Naive thymus-derived CD8-positive, alpha-beta T cell (primary cell): ENCODE data around the gene SLC35B3. TPM values are rescaled to one million over a fixed set of nuclear protein-coding genes. Genes with fewer than 3 reads are reported as not detected.
A peak's percentile ranks its signal among the peaks of the same experiment; 100 is the strongest.
"Not testable (repeated sequence)": the region's sequence is repeated elsewhere in the genome, so short reads cannot be mapped to it uniquely, and the experiment has no call there.

Experiments used
- ATAC-seq, 2 donors: fragments of 150-1000 bp; cut with Tn5 transposase in 1 of 2; sonication (Bioruptor Pico), chemical (Tn5 transposase) in 1 of 2; 1 replicate in 1 of 2; 2 replicates in 1 of 2; pipeline ENCODE4 v1.10.0; 2021; ENCODE audit warnings: mild to moderate bottlenecking in 2 of 2, moderate library complexity in 2 of 2
- POLR2A ChIA-PET: fragments of 350-600 bp; sonication (Branson Sonifier 250); formaldehyde crosslinking; loops from one replicate; lab custom pipeline; 2021; ENCODE audit warnings: antibody characterized with exemption; lab: Charles Lee
- DNase-seq, 10 donors: peaks; one replicate each; pipeline versions ENCODE4 v3.0.0 to v3.0.0-alpha.2; 2020 to 2022
- H3K27ac Mint-ChIP-seq, 10 donors: one replicate each; pipeline ENCODE4 v1.8.0; 2020 to 2022; ENCODE audit warnings: mild to moderate bottlenecking in 10 of 10, mixed read lengths in 10 of 10, moderate library complexity in 4 of 10, inconsistent platforms in 1 of 10
- H3K27me3 Mint-ChIP-seq, 5 donors: one replicate each; pipeline ENCODE4 v1.8.0; 2021 to 2022; ENCODE audit warnings: mixed read lengths in 5 of 5
- H3K36me3 Mint-ChIP-seq, 3 donors: one replicate each; pipeline ENCODE4 v1.8.0; 2020 to 2022; ENCODE audit warnings: mixed read lengths in 3 of 3, mild to moderate bottlenecking in 2 of 3, inconsistent platforms in 1 of 3
- H3K4me1 Mint-ChIP-seq, 4 donors: one replicate each; pipeline ENCODE4 v1.8.0; 2021 to 2022; ENCODE audit warnings: mixed read lengths in 4 of 4
- H3K4me3 Mint-ChIP-seq, 10 donors: one replicate each; pipeline ENCODE4 v1.8.0; 2020 to 2022; ENCODE audit warnings: mild to moderate bottlenecking in 10 of 10, mixed read lengths in 10 of 10, moderate library complexity in 6 of 10, inconsistent platforms in 1 of 10
- H3K9me3 Mint-ChIP-seq, 9 donors: one replicate each; pipeline ENCODE4 v1.8.0; 2020 to 2022; ENCODE audit warnings: mixed read lengths in 9 of 9, mild to moderate bottlenecking in 3 of 9, inconsistent platforms in 1 of 9, moderate library complexity in 1 of 9
- polyA plus RNA-seq, 3 donors: library from polyadenylated mRNA; unstranded; fragments of 300-500 nt; fragmentation: Illumina TruSeq; gene quantifications; one replicate each; pipeline ENCODE4 v1.2.3, GENCODE V29; 2021
- total RNA-seq, 8 experiments: library from RNA in 2 of 8; stranded (reverse) in 2 of 8; gene quantifications; one replicate each; pipeline ENCODE4 v1.2.3 and lab custom pipeline; 2021 to 2026

SLC35B3 gene
- total and polyA plus RNA-seq, 5 experiments from 2014 or later, result 10.2 to 18.3 (median 15.9) TPM

GRCh38 chr6:8439601-8440268, 4.4 kb upstream of the SLC35B3 start:
- peaks cover 0 to 5% (median 0%) of the 10 kb centered on the region in 5 donors for H3K27me3 Mint-ChIP-seq
- POLR2A ChIA-PET, result no interaction called here
- no peak overlapping the region for H3K4me3 Mint-ChIP-seq
- H3K27ac Mint-ChIP-seq, result no peak overlapping the region
- no peak for ATAC-seq
- peaks cover 0 to 12% (median 2%) of the 10 kb centered on the region in 3 donors for H3K36me3 Mint-ChIP-seq
- no peak for DNase-seq
- peaks cover 3 to 18% (median 11%) of the 10 kb centered on the region in 4 donors for H3K4me1 Mint-ChIP-seq
- peaks cover 0 to 4% (median 0%) of the 10 kb centered on the region in 9 donors for H3K9me3 Mint-ChIP-seq

GRCh38 chr6:8437813-8438212, 2.5 kb upstream of the SLC35B3 start:
- H3K36me3 Mint-ChIP-seq, result peaks cover 0 to 2% (median 2%) of the 10 kb centered on the region in 3 donors
- POLR2A ChIA-PET, result no interaction called here
- H3K4me1 Mint-ChIP-seq, result peaks cover 11 to 37% (median 23%) of the 10 kb centered on the region in 4 donors
- H3K4me3 Mint-ChIP-seq, result peak overlapping the region in 3 of 10 donors; percentile 4 to 65 (median 27)
- DNase-seq (no peak), ATAC-seq (no peak)
- H3K27ac Mint-ChIP-seq, result peak overlapping the region in 4 of 10 donors; percentile 27 to 79 (median 48)
- peaks cover 0 to 3% (median 0%) of the 10 kb centered on the region in 5 donors for H3K27me3 Mint-ChIP-seq
- H3K9me3 Mint-ChIP-seq, result peaks cover 0 to 4% (median 0%) of the 10 kb centered on the region in 9 donors

- H3K4me3 Mint-ChIP-seq, result peak overlapping the region in 2 of 10 donors; percentile 34 to 45
- H3K36me3 Mint-ChIP-seq, result peaks cover 0 to 5% (median under 1%) of the 10 kb centered on the region in 3 donors
- DNase-seq (no peak), ATAC-seq (no peak)
- H3K27me3 Mint-ChIP-seq, result peaks cover 0 to 3% (median 0%) of the 10 kb centered on the region in 5 donors
- H3K27ac Mint-ChIP-seq, result peak overlapping the region in 6 of 10 donors; percentile 7 to 48 (median 40)
- H3K9me3 Mint-ChIP-seq, result peaks cover 0 to 4% (median 0%) of the 10 kb centered on the region in 9 donors
- peaks cover 14 to 44% (median 31%) of the 10 kb centered on the region in 4 donors for H3K4me1 Mint-ChIP-seq
- POLR2A ChIA-PET, result no interaction called here
These were observed 1.6 kb upstream of the SLC35B3 start for GRCh38 chr6:8436966-8437365.

- Mint-ChIP-seq H3K4me3 (peak overlapping the region; percentile 92 to 99 (median 94)), H3K27me3 (peaks cover 0 to 3% (median 0%) of the 10 kb centered on the region in 5 donors), H3K36me3 (peaks cover 0 to 8% (median 2%) of the 10 kb centered on the region in 3 donors), H3K4me1 (peaks cover 19 to 49% (median 40%) of the 10 kb centered on the region in 4 donors), H3K27ac (peak overlapping the region; percentile 95 to 98 (median 98)), H3K9me3 (peaks cover 0 to 4% (median 0%) of the 10 kb centered on the region in 9 donors)
- POLR2A ChIA-PET, result interaction anchor here (0.8 kb wide), 1 partner anchor 43 kb away, joined by 4 read pairs; no protein-coding TSS in a partner anchor
- DNase-seq (no peak), ATAC-seq (peak in 1 of 2 donors; percentile 1)
These were observed 462 bp upstream of the SLC35B3 start for GRCh38 chr6:8435845-8436168.

- Mint-ChIP-seq H3K36me3 (peaks cover 0 to 13% (median 2%) of the 10 kb centered on the region in 3 donors), H3K27me3 (peaks cover 0 to 3% (median 0%) of the 10 kb centered on the region in 5 donors), H3K9me3 (peaks cover 0 to 4% (median 0%) of the 10 kb centered on the region in 9 donors), H3K27ac (peak overlapping the region; percentile 95 to 98 (median 98)), H3K4me3 (peak overlapping the region; percentile 92 to 99 (median 94)), H3K4me1 (peaks cover 19 to 52% (median 40%) of the 10 kb centered on the region in 4 donors)
- DNase-seq (peak in 1 of 10 donors; percentile 4), ATAC-seq (peak in 1 of 2 donors; percentile 31)
- POLR2A ChIA-PET, result no interaction called here
These were observed 635 bp downstream of the SLC35B3 start for GRCh38 chr6:8434727-8435092.

GRCh38 chr6:8432614-8433013, 2.7 kb downstream of the SLC35B3 start:
- peaks cover 16 to 52% (median 39%) of the 10 kb centered on the region in 4 donors for H3K4me1 Mint-ChIP-seq
- peaks cover 0 to 3% (median 0%) of the 10 kb centered on the region in 5 donors for H3K27me3 Mint-ChIP-seq
- ATAC-seq (no peak), DNase-seq (no peak)
- peak overlapping the region in 8 of 10 donors; percentile 1 to 99 (median 36) for H3K4me3 Mint-ChIP-seq
- POLR2A ChIA-PET, result no interaction called here
- H3K9me3 Mint-ChIP-seq, result peaks cover 0 to 4% (median 0%) of the 10 kb centered on the region in 9 donors
- peak overlapping the region in 6 of 10 donors; percentile 16 to 98 (median 38) for H3K27ac Mint-ChIP-seq
- H3K36me3 Mint-ChIP-seq, result peaks cover 0 to 23% (median 5%) of the 10 kb centered on the region in 3 donors

GRCh38 chr6:8429821-8430220, 5.5 kb downstream of the SLC35B3 start:
- DNase-seq (no peak), ATAC-seq (no peak)
- H3K27ac Mint-ChIP-seq, result no peak overlapping the region
- peaks cover 0 to 7% (median 0%) of the 10 kb centered on the region in 9 donors for H3K9me3 Mint-ChIP-seq
- peaks cover 8 to 45% (median 25%) of the 10 kb centered on the region in 3 donors for H3K36me3 Mint-ChIP-seq
- H3K4me3 Mint-ChIP-seq, result no peak overlapping the region
- no peaks in the 10 kb centered on the region for H3K27me3 Mint-ChIP-seq
- POLR2A ChIA-PET, result no interaction called here
- peaks cover 16 to 34% (median 29%) of the 10 kb centered on the region in 4 donors for H3K4me1 Mint-ChIP-seq

GRCh38 chr6:8426544-8426943, 8.8 kb downstream of the SLC35B3 start:
- POLR2A ChIA-PET, H3K4me1 Mint-ChIP-seq, H3K4me3 Mint-ChIP-seq, H3K27ac Mint-ChIP-seq, H3K9me3 Mint-ChIP-seq, ATAC-seq, DNase-seq, H3K27me3 Mint-ChIP-seq: not testable (repeated sequence)
- H3K36me3 Mint-ChIP-seq, result peaks cover 13 to 52% (median 37%) of the 10 kb centered on the region in 3 donors

- ATAC-seq, result no peak
- DNase-seq, result no peak
- H3K27ac Mint-ChIP-seq, result peak overlapping the region in 1 of 10 donors; percentile 20
- peaks cover 12 to 68% (median 47%) of the 10 kb centered on the region in 3 donors for H3K36me3 Mint-ChIP-seq
- no peaks in the 10 kb centered on the region for H3K27me3 Mint-ChIP-seq
- peaks cover 0 to 6% (median 2%) of the 10 kb centered on the region in 4 donors for H3K4me1 Mint-ChIP-seq
- POLR2A ChIA-PET, result no interaction called here
- H3K4me3 Mint-ChIP-seq, result no peak overlapping the region
- H3K9me3 Mint-ChIP-seq, result no peaks in the 10 kb centered on the region
These were observed 15.2 kb downstream of the SLC35B3 start for GRCh38 chr6:8420031-8420588.

GRCh38 chr6:8415913-8416312, 19.4 kb downstream of the SLC35B3 start:
- ATAC-seq (no peak), DNase-seq (no peak)
- POLR2A ChIA-PET, result no interaction called here
- Mint-ChIP-seq H3K36me3 (peaks cover 18 to 83% (median 63%) of the 10 kb centered on the region in 3 donors), H3K4me1 (peaks cover 0 to 6% (median 2%) of the 10 kb centered on the region in 4 donors), H3K9me3 (no peaks in the 10 kb centered on the region), H3K27me3 (no peaks in the 10 kb centered on the region), H3K4me3 (no peak overlapping the region), H3K27ac (no peak overlapping the region)

- POLR2A ChIA-PET, result no interaction called here
- Mint-ChIP-seq H3K36me3 (peaks cover 23 to 83% (median 69%) of the 10 kb centered on the region in 3 donors), H3K9me3 (no peaks in the 10 kb centered on the region), H3K4me1 (peaks cover 0 to 6% (median 2%) of the 10 kb centered on the region in 4 donors), H3K27ac (no peak overlapping the region), H3K27me3 (no peaks in the 10 kb centered on the region), H3K4me3 (no peak overlapping the region)
- no peak for DNase-seq
- no peak for ATAC-seq
These were observed 20.1 kb downstream of the SLC35B3 start for GRCh38 chr6:8415280-8415679.

GRCh38 chr6:8414844-8415243, 20.5 kb downstream of the SLC35B3 start:
- Mint-ChIP-seq H3K9me3 (no peaks in the 10 kb centered on the region), H3K27me3 (no peaks in the 10 kb centered on the region), H3K4me3 (no peak overlapping the region), H3K36me3 (peaks cover 23 to 83% (median 69%) of the 10 kb centered on the region in 3 donors), H3K27ac (no peak overlapping the region), H3K4me1 (peaks cover 0 to 6% (median 2%) of the 10 kb centered on the region in 4 donors)
- DNase-seq (no peak), ATAC-seq (no peak)
- POLR2A ChIA-PET, result no interaction called here

GRCh38 chr6:8405946-8406345, 29.4 kb downstream of the SLC35B3 start:
- POLR2A ChIA-PET, H3K4me1 Mint-ChIP-seq, H3K4me3 Mint-ChIP-seq, H3K27me3 Mint-ChIP-seq, H3K27ac Mint-ChIP-seq, DNase-seq, ATAC-seq: not testable (repeated sequence)
- peaks cover 26 to 61% (median 28%) of the 10 kb centered on the region in 3 donors for H3K36me3 Mint-ChIP-seq
- peaks cover 0 to 38% (median 3%) of the 10 kb centered on the region in 9 donors for H3K9me3 Mint-ChIP-seq
